Esophagus squamous epithelium (tissue), 4 donors: ENCODE measurements around the gene ARHGAP28.

ENCODE experiments used
- CTCF ChIP-seq, 6 experiments: fragments of 450-650 bp in 4 of 6; fragments of 200-600 bp in 2 of 6; sonication (generic) in 2 of 6; IDR thresholded peaks; one replicate each; pipeline ENCODE4 v1.5.1; 2016 to 2019; ENCODE audit warnings: antibody characterized with exemption in 6 of 6, mild to moderate bottlenecking in 4 of 6, moderate library complexity in 4 of 6
- POLR2A ChIP-seq, 4 donors: fragments of 450-650 bp; IDR thresholded peaks; one replicate each; pipeline ENCODE4 v1.6.1; 2017; ENCODE audit warnings: antibody characterized with exemption in 4 of 4, mild to moderate bottlenecking in 4 of 4, moderate library complexity in 3 of 4

- TF ChIP-seq POLR2A (IDR thresholded peaks at IDR 0.05): no peak
- TF ChIP-seq CTCF (IDR thresholded peaks at IDR 0.05): no peak
Measured at GRCh38 chr18:6855767-6856166, 126.3 kb downstream of the ARHGAP28 start.
